Thoracic aorta (tissue), 2 donors: ENCODE data around the gene SKA1. TPM values are rescaled to one million over a fixed set of nuclear protein-coding genes. Genes with fewer than 3 reads are reported as not detected.

Experiments used
- ATAC-seq: fragments of 150-250 bp; one replicate; pipeline ENCODE4 v1.8.0; 2017; ENCODE audit warnings: low read depth; ENCODE audit not compliant: insufficient number of reproducible peaks, low FRiP score
- DNase-seq: peaks from one replicate; pipeline ENCODE4 v3.0.0-alpha.2; 2020; ENCODE audit warnings: low spot score
- H3K27ac ChIP-seq, 2 donors: fragments of 200-600 bp; sonication (generic); 1 replicate in 1 of 2; 2 replicates in 1 of 2; pipeline ENCODE4 v1.5.1; 2016; ENCODE audit warnings: mild to moderate bottlenecking in 2 of 2, moderate library complexity in 2 of 2
- H3K27me3 ChIP-seq: fragments of 200-600 bp; sonication (generic); replicated peaks from 2 replicates; pipeline ENCODE4 v1.6.0; 2016; ENCODE audit warnings: mild to moderate bottlenecking; ENCODE audit not compliant: insufficient read depth
- H3K36me3 ChIP-seq: fragments of 200-600 bp; sonication (generic); one replicate; pipeline ENCODE4 v1.5.1; 2016
- H3K4me1 ChIP-seq, 2 donors: fragments of 200-600 bp; sonication (generic); 1 replicate in 1 of 2; 2 replicates in 1 of 2; pipeline versions ENCODE4 v1.5.1 to v1.6.0; 2016; ENCODE audit warnings: low read depth in 2 of 2, mild to moderate bottlenecking in 1 of 2; ENCODE audit not compliant: control insufficient read depth in 1 of 2
- H3K4me3 ChIP-seq: fragments of 200-600 bp; sonication (generic); 2 replicates; pipeline ENCODE4 v1.5.1; 2016; ENCODE audit warnings: mild to moderate bottlenecking
- H3K9me3 ChIP-seq: fragments of 200-600 bp; sonication (generic); 2 replicates; pipeline ENCODE4 v1.5.1; 2016
- total RNA-seq, 2 donors: library from RNA; depleted of rRNA; stranded (reverse); fragments of >200 nt; gene quantifications; one replicate each; pipeline versions ENCODE4 v1.1.0 to v1.2.3, GENCODE V29; 2016
- TF ChIP-seq, protein P1 (sequence below): fragments of 200-600 bp; sonication (generic); IDR thresholded peaks from one replicate; pipeline ENCODE4 v1.5.1; 2019; ENCODE audit warnings: antibody characterized with exemption

SKA1 gene
- total RNA-seq, 2 donors from 2014 or later, result not detected

DNA sequence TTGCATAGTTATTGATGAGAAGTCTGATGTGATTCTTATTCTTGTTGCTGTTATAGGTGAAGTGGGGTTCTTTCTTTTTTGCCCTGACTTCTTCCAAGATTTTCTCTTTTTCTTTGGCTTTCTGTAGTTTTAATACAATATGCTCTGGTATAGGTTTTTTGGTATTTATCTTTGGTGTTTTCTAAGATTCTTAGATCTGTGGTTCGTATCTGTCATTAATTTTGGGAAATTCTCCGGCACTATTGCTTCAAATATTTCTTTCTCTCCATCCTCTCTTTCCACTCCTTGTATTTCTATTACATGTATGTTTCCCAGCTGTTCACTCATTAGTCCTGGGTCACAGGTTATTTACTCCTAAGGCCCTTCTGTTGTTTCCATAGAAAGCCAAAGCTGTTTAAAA, 43.8 kb downstream of the SKA1 start:
- Histone ChIP-seq H3K4me1 (no peaks in the 10 kb centered on the region), H3K36me3 (no peaks in the 10 kb centered on the region), H3K27me3 (no peaks in the 10 kb centered on the region), H3K9me3 (no peaks in the 10 kb centered on the region), H3K4me3 (no peak overlapping the region), H3K27ac (no peak overlapping the region)
- TF ChIP-seq, protein P1, sequence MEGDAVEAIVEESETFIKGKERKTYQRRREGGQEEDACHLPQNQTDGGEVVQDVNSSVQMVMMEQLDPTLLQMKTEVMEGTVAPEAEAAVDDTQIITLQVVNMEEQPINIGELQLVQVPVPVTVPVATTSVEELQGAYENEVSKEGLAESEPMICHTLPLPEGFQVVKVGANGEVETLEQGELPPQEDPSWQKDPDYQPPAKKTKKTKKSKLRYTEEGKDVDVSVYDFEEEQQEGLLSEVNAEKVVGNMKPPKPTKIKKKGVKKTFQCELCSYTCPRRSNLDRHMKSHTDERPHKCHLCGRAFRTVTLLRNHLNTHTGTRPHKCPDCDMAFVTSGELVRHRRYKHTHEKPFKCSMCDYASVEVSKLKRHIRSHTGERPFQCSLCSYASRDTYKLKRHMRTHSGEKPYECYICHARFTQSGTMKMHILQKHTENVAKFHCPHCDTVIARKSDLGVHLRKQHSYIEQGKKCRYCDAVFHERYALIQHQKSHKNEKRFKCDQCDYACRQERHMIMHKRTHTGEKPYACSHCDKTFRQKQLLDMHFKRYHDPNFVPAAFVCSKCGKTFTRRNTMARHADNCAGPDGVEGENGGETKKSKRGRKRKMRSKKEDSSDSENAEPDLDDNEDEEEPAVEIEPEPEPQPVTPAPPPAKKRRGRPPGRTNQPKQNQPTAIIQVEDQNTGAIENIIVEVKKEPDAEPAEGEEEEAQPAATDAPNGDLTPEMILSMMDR, result no peak
- ATAC-seq (no peak), DNase-seq (no peak)

DNA sequence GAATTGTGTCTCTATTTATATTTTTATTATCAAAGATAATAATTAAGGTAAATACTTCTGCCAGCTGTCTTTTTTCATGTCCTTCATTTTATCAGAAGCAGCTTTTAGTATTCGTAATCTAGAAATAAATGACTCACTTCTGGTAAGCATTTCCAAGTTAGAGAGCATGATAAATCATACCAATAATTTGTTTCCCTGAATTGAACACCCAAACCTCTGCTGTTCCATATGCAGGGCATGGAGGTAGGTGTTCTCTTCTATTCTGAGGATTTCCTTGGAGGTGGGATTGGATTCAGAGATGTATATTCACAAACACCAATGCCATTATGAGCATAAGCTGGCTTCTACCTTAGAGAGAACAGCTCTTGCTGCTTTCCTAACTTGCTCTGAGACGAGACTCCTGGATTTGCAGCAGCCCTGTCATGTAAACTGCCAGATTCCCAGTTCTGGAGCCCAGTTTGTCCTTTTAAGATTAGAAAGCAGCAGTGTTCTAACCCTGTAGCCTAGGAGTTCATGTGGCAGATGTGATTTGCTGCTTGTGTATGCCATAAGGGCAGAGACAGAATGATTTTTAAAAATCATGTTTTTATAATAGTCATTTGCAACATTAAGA, 47.5 kb downstream of the SKA1 start:
- no peak overlapping the region for H3K27ac ChIP-seq
- H3K4me3 ChIP-seq, result no peak overlapping the region
- no peaks in the 10 kb centered on the region for H3K4me1 ChIP-seq
- H3K36me3 ChIP-seq, result no peaks in the 10 kb centered on the region
- TF ChIP-seq, protein P1, result no peak
- ATAC-seq (no peak), DNase-seq (no peak)
- H3K27me3 ChIP-seq, result no peaks in the 10 kb centered on the region
- H3K9me3 ChIP-seq, result no peaks in the 10 kb centered on the region

DNA sequence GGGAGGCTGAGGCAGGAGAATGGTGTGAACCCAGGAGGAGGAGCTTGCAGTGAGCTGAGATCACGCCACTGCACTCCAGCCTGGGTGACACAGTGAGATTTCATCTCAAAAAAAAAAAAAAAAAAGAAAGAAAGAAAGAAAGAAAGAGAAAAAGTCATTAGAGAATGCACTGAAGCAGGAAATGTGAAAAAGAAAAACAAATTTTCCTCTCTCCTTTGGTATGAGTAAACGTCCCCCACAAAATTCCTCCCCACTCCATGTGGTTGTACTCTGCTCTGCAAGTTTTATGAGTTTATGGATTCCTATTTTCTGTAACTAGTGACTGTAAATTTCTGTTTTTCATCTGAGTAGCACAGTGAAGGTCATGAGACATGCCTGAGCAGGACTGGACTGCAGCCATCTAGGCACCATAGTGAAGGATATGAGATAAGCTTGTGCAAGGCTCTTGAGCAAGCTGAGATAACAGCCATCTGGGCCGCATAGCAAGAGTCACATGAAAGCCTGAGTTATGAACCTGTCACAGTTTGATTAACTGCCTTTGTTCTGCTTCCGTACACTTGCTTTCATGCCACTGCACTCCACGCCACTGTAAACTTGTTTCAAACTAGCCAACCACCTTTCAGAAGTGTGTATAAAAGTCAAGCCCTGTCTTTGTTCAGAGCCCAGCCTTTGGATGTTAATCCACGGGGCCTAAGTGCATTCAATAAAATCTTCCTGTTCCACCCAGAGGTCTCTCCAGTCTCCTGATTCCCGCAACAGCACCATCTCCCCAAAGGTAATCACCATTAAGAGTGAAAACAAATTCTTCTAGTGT, 50.2 kb downstream of the SKA1 start:
- Histone ChIP-seq H3K4me1 (no peaks in the 10 kb centered on the region), H3K9me3 (no peaks in the 10 kb centered on the region), H3K27ac (no peak overlapping the region), H3K27me3 (no peaks in the 10 kb centered on the region), H3K36me3 (no peaks in the 10 kb centered on the region), H3K4me3 (no peak overlapping the region)
- TF ChIP-seq, protein P1, result no peak
- ATAC-seq (no peak), DNase-seq (no peak)

DNA sequence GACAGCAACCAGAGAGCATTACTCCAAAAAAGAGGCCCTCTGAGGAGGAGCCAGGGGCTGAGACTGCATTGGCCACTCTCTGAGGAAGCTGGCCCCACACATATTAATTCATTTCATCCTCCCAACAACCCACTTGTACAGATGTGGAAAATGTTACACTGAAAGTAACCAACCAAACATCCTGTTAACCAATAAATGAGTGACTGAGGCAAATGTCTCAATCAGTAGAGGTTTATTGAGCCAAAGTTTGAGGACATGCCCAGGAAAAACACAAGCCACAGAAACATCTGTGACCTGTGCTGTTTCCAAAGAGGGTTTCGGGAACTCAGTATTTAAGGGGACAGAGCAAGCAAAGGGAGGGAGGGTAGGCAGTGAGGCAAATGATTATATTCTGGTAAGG, 53.0 kb downstream of the SKA1 start:
- Histone ChIP-seq H3K27me3 (no peaks in the 10 kb centered on the region), H3K4me3 (no peak overlapping the region), H3K9me3 (no peaks in the 10 kb centered on the region), H3K4me1 (no peaks in the 10 kb centered on the region), H3K27ac (no peak overlapping the region), H3K36me3 (no peaks in the 10 kb centered on the region)
- DNase-seq, result no peak
- TF ChIP-seq, protein P1, result no peak
- ATAC-seq, result no peak

DNA sequence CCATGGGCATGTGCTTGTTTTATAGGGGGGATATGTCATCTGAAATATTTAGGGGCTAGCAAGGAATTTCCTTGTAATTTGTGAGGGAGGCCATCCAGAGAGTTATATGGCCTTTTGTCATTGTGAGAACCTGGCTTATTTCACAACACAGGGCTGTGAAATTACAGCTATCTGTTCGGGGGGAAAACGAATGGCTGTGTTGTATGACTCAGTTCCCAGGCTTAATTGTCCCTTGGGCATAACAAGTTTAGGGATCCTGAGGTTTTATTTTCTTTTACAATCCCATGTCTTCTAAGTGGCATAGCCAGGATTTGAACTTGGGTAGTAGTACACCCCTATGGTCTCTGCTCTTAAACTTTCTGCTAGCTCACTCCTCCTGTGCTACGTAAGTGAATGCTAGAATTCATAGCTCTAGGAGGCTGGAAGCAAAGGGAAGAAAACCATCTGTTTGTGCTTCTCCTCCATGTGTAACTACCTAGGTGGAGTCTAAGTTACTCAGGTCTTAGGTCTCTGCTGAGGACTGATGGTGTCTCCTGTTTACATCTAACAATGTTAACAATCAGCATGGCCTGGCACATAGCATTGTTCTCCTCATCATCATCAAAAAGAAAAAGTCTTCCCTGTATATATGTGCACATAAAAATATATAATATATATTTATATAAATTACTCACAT, 53.8 kb downstream of the SKA1 start:
- DNase-seq (no peak), ATAC-seq (no peak)
- Histone ChIP-seq H3K27me3 (no peaks in the 10 kb centered on the region), H3K27ac (no peak overlapping the region), H3K36me3 (no peaks in the 10 kb centered on the region), H3K4me3 (no peak overlapping the region), H3K4me1 (no peaks in the 10 kb centered on the region), H3K9me3 (no peaks in the 10 kb centered on the region)
- TF ChIP-seq, protein P1, result no peak
